Adrenal gland (tissue), 12 donors: Measurements from ENCODE around the gene B4GALT4. TPM values are rescaled to one million over a fixed set of nuclear protein-coding genes. Genes with fewer than 3 reads are reported as not detected.

Experiments used
- DNase-seq, 7 donors: peaks; one replicate each; pipeline ENCODE4 v3.0.0-alpha.2; 2019 to 2020
- H3K27ac ChIP-seq, 5 donors: fragments of 200-600 bp; sonication (generic) in 4 of 5; 1 replicate in 3 of 5; 2 replicates in 2 of 5; pipeline versions ENCODE4 v1.5.1 to v1.8.0; 2016 to 2020; ENCODE audit warnings: mild to moderate bottlenecking in 1 of 5
- H3K27me3 ChIP-seq: fragments of 200-600 bp; 2 replicates; pipeline ENCODE4 v1.8.0; 2021
- H3K36me3 ChIP-seq, 2 donors: fragments of 200-600 bp; replicated peaks in 1 of 2; 1 replicate in 1 of 2; 2 replicates in 1 of 2; pipeline versions ENCODE4 v1.5.1 to v1.8.0; 2018 to 2022
- H3K4me1 ChIP-seq, 2 donors: fragments of 200-600 bp; replicated peaks in 1 of 2; 1 replicate in 1 of 2; 2 replicates in 1 of 2; pipeline versions ENCODE4 v1.5.1 to v1.8.0; 2018 to 2021
- H3K4me3 ChIP-seq, 4 donors: fragments of 200-600 bp; sonication (generic) in 3 of 4; one replicate each; pipeline ENCODE4 v1.5.1; 2016 to 2018
- H3K9me3 ChIP-seq, 3 donors: fragments of 200-600 bp; sonication (generic) in 1 of 3; replicated peaks in 1 of 3; 1 replicate in 2 of 3; 2 replicates in 1 of 3; pipeline versions ENCODE4 v1.5.1 to v1.8.0; 2016 to 2021
- CTCF ChIP-seq, 6 experiments: fragments of 450-650 bp in 4 of 6; fragments of 200-600 bp in 2 of 6; sonication (generic) in 1 of 6; IDR thresholded peaks; 1 replicate in 5 of 6; 2 replicates in 1 of 6; pipeline versions ENCODE4 v1.5.1 to v1.8.0; 2016 to 2021; ENCODE audit warnings: antibody characterized with exemption in 6 of 6, mild to moderate bottlenecking in 2 of 6, moderate library complexity in 1 of 6
- POLR2A ChIP-seq, 2 donors: fragments of 450-650 bp; IDR thresholded peaks; one replicate each; pipeline ENCODE4 v1.6.1; 2017; ENCODE audit warnings: antibody characterized with exemption in 2 of 2, mild to moderate bottlenecking in 2 of 2, moderate library complexity in 1 of 2
- WGBS, 4 donors: extraction: QIAGEN DNeasy Blood & Tissue Kit in 2 of 4; methylation state at CpG; one replicate each; pipeline versions ENCODE4 v1.1.5 to v1.1.7; 2013 to 2017; 5-methylcytosine and 5-hydroxymethylcytosine counted together
- intact Hi-C, 2 donors: fragments of 100-400 bp; cut with DNase I; formaldehyde crosslinking; loops; one replicate each; pipeline versions ENCODE4 v1.14.1 to v1.15.0; 2022 to 2023
- polyA plus RNA-seq, 3 donors: library from polyadenylated mRNA; stranded (reverse); fragments of 200-250 nt in 2 of 3; fragments of 350-450 nt in 1 of 3; fragmentation: Illumina TruSeq in 1 of 3; extraction: RNeasy Lipid Tissue Mini Kit (QIAGEN cat#74804) in 1 of 3; gene quantifications; one replicate each; pipeline ENCODE4 v1.2.3, GENCODE V29; 2013 to 2014
- total RNA-seq, 9 donors: library from RNA; depleted of rRNA in 4 of 9; stranded (reverse); fragments of >200 nt in 4 of 9; fragments of 120-200 nt in 1 of 9; fragmentation: NEBNext Ultra II Directional in 1 of 9; extraction: Animal tissue kit (Norgen Biotek cat#: 25700) in 1 of 9; gene quantifications; one replicate each; pipeline versions ENCODE4 v1.1.0 to v1.2.4, GENCODE V29; 2013 to 2023
- donor health status: healthy with polysubstance abuse.
- donor health status: Bipolar disorder and iron deficiency.
- donor health status: DM: yes; HTN: yes; CAD: no.
- donor health status: DM: no; HTN: no; CAD: no.
- donor health status: DM: no; HTN: no; CAD: no.
- donor health status: DM: yes; HTN: yes; CAD: no.

Gene B4GALT4
- total and polyA plus RNA-seq, 12 donors: 10.3 to 23.1 (median 16.0) TPM

- no peaks in the 10 kb centered on the region for H3K27me3 ChIP-seq
- peaks cover 0 to 4% of the 10 kb centered on the region in 2 donors for H3K36me3 ChIP-seq
- no peaks in the 10 kb centered on the region for H3K9me3 ChIP-seq
- peak overlapping the region; percentile 46 to 92 (median 84) for H3K27ac ChIP-seq
- TF ChIP-seq CTCF (IDR thresholded peaks at IDR 0.05) (no peak), POLR2A (IDR thresholded peaks at IDR 0.05) (no peak)
- peak in 5 of 7 donors; percentile 25 to 68 (median 48) for DNase-seq
- peaks cover 2 to 36% of the 10 kb centered on the region in 2 donors for H3K4me1 ChIP-seq
- intact Hi-C loops: loop anchor here in 1 of 2 donors (10.0 kb wide), 1 partner anchor 95 kb away; the partner anchor contains the start of gene TEX55
- WGBS, 4 donors: 7 to 18% (median 9%) methylated on average over 9 to 16 of the region's 16 CpGs
- peak overlapping the region; percentile 39 to 78 (median 61) for H3K4me3 ChIP-seq
Measured at GRCh38 chr3:119240101-119240590, 532 bp downstream of the B4GALT4 start.

- Histone ChIP-seq H3K36me3 (peaks cover 0 to 5% of the 10 kb centered on the region in 2 donors), H3K4me3 (peak overlapping the region in 1 of 4 donors; percentile 78), H3K27me3 (no peaks in the 10 kb centered on the region), H3K27ac (peak overlapping the region in 1 of 5 donors; percentile 89), H3K4me1 (peaks cover 2 to 43% of the 10 kb centered on the region in 2 donors), H3K9me3 (no peaks in the 10 kb centered on the region)
- 52 to 72% (median 61%) methylated on average over 5 of the region's 5 CpGs for whole genome bisulfite sequencing, 4 donors
- TF ChIP-seq CTCF (IDR thresholded peaks at IDR 0.05) (no peak), POLR2A (IDR thresholded peaks at IDR 0.05) (no peak)
- no peak for DNase-seq
- intact Hi-C loops: no loop called here
Measured at GRCh38 chr3:119239206-119239820, 1.4 kb downstream of the B4GALT4 start.

DNA sequence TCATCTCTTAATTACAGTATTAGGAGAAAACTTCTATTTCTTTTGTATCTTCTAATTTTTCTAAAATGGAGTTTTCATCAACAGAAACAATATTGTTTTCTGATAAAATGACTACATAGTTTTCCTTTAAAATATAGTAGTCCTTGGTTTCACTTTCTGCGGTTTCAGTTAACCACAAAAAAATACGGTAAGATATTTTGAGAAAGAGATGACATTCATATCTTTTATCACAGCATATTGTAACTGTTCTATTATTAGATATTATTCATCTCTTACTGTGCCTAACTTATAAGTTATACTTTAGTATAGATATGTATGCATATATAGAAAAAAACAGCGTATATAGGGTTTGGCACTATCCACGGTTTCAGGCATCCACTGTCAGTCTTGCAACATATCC, 2.3 kb downstream of the B4GALT4 start:
- no peak for TF ChIP-seq POLR2A (IDR thresholded peaks at IDR 0.05)
- no peak for TF ChIP-seq CTCF (IDR thresholded peaks at IDR 0.05)
- no peak for DNase-seq
- intact Hi-C loops: no loop called here
- H3K27ac ChIP-seq: no peak overlapping the region
- no peak overlapping the region for H3K4me3 ChIP-seq
- peaks cover 0 to 5% of the 10 kb centered on the region in 2 donors for H3K36me3 ChIP-seq
- peaks cover 2 to 43% of the 10 kb centered on the region in 2 donors for H3K4me1 ChIP-seq
- H3K27me3 ChIP-seq: no peaks in the 10 kb centered on the region
- H3K9me3 ChIP-seq: no peaks in the 10 kb centered on the region
- 69 to 79% (median 73%) methylated on average over 4 of the region's 4 CpGs for whole genome bisulfite sequencing, 4 donors

DNA sequence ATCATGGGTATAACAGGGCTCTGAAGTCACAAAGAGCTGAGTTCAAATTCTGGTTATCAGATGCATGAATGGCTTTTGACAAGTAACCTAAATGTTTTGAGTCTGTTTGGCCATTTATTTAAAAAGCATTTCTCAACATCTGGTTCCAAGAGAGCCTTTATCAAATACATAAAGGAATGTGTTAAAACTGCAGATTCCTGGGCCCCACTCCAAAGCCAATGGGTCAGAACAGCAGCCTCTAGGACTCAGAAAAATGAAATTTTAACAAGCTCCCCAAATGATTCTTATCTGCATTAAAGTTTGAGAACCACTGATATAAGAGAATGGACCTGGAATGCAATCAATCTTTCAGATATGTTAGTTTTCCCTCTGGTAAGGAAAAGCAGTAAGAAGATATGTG, 3.4 kb downstream of the B4GALT4 start:
- no peak overlapping the region for H3K4me3 ChIP-seq
- intact Hi-C loops: no loop called here
- DNase-seq: peak in 1 of 7 donors; percentile 12
- H3K27ac ChIP-seq: no peak overlapping the region
- TF ChIP-seq CTCF (IDR thresholded peaks at IDR 0.05) (no peak), POLR2A (IDR thresholded peaks at IDR 0.05) (no peak)
- H3K4me1 ChIP-seq: peaks cover 2 to 43% of the 10 kb centered on the region in 2 donors
- H3K27me3 ChIP-seq: no peaks in the 10 kb centered on the region
- H3K9me3 ChIP-seq: no peaks in the 10 kb centered on the region
- H3K36me3 ChIP-seq: peaks cover 0 to 5% of the 10 kb centered on the region in 2 donors
